ENCODE results near the gene YPEL2.
"Not testable (repeated sequence)": the region's sequence is repeated elsewhere in the genome, so short reads cannot be mapped to it uniquely, and the experiment has no call there.

YPEL2 gene

GRCh38 chr17:59331129-59331928, at the start of gene YPEL2:
YPEL2 (plus strand) TSS chr17:59331655; CDS start chr17:59353410, 21,755 bp downstream.
- DNase-seq, result peak; percentile 87 to 92

- DNase-seq, result no peak
Measured at GRCh38 chr17:59284317-59284716, 47.1 kb upstream of the YPEL2 start.

- DNase-seq, result no peak
Measured at GRCh38 chr17:59287452-59287851, 44.0 kb upstream of the YPEL2 start.

- DNase-seq, result no peak
Measured at GRCh38 chr17:59287891-59288290, 43.6 kb upstream of the YPEL2 start.

- DNase-seq, result no peak
Measured at GRCh38 chr17:59289981-59290301, 41.5 kb upstream of the YPEL2 start.

GRCh38 chr17:59290302-59290998, 41.0 kb upstream of the YPEL2 start:
- not testable (repeated sequence) for DNase-seq

- no peak for DNase-seq
Measured at GRCh38 chr17:59292174-59292523, 39.3 kb upstream of the YPEL2 start.

- no peak for DNase-seq
Measured at GRCh38 chr17:59296190-59296589, 35.3 kb upstream of the YPEL2 start.

GRCh38 chr17:59298521-59298920, 32.9 kb upstream of the YPEL2 start:
- DNase-seq, result no peak

GRCh38 chr17:59299400-59300092, 31.9 kb upstream of the YPEL2 start:
- DNase-seq, result no peak

- DNase-seq, result no peak
Measured at GRCh38 chr17:59300941-59301340, 30.5 kb upstream of the YPEL2 start.

GRCh38 chr17:59304811-59305210, 26.6 kb upstream of the YPEL2 start:
- no peak for DNase-seq

GRCh38 chr17:59310263-59310920, 21.1 kb upstream of the YPEL2 start:
- DNase-seq, result no peak

GRCh38 chr17:59311051-59311468, 20.4 kb upstream of the YPEL2 start:
- peak; percentile 14 to 41 for DNase-seq

GRCh38 chr17:59311521-59311920, 19.9 kb upstream of the YPEL2 start:
- DNase-seq, result not testable (repeated sequence)

- DNase-seq, result no peak
Measured at GRCh38 chr17:59315866-59316265, 15.6 kb upstream of the YPEL2 start.

- DNase-seq, result no peak
Measured at GRCh38 chr17:59327121-59327980, 4.1 kb upstream of the YPEL2 start.

- DNase-seq, result no peak
Measured at GRCh38 chr17:59327981-59328290, 3.5 kb upstream of the YPEL2 start.

GRCh38 chr17:59328601-59329000, 2.9 kb upstream of the YPEL2 start:
- no peak for DNase-seq

GRCh38 chr17:59329176-59330052, 2.0 kb upstream of the YPEL2 start:
- peak in 1 of 2 donors; percentile 45 for DNase-seq
